Endodermal cell (in vitro differentiated cells): Measurements from ENCODE around the gene SNAP47. TPM values are rescaled to one million over a fixed set of nuclear protein-coding genes. Genes with fewer than 3 reads are reported as not detected.

Experiments
- DNase-seq: peaks from one replicate; pipeline ENCODE4 v3.0.0-alpha.2; 2017
- H3K27ac ChIP-seq: 2 replicates; pipeline ENCODE4 v1.5.1; 2013; ENCODE audit warnings: mild to moderate bottlenecking, low read depth, low read length, moderate library complexity
- H3K27me3 ChIP-seq: 2 replicates; pipeline ENCODE4 v1.6.1; 2013; ENCODE audit warnings: mild to moderate bottlenecking, low read length, moderate library complexity; ENCODE audit not compliant: insufficient read depth, control insufficient read depth, poor library complexity, severe bottlenecking
- H3K36me3 ChIP-seq: 2 replicates; pipeline ENCODE4 v1.7.0; 2013; ENCODE audit warnings: mild to moderate bottlenecking, low read length, moderate library complexity; ENCODE audit not compliant: control insufficient read depth, insufficient read depth
- H3K4me1 ChIP-seq: one replicate; pipeline ENCODE4 v1.7.0; 2013; ENCODE audit warnings: low read length; ENCODE audit not compliant: control insufficient read depth, insufficient read depth
- H3K4me3 ChIP-seq: 2 replicates; pipeline ENCODE4 v1.5.1; 2013; ENCODE audit warnings: mild to moderate bottlenecking, low read length, moderate library complexity
- H3K9ac ChIP-seq: 2 replicates; pipeline ENCODE4 v1.6.1; 2013; ENCODE audit warnings: mild to moderate bottlenecking, low read length, moderate library complexity; ENCODE audit not compliant: poor library complexity, severe bottlenecking; ENCODE audit errors: extremely low read depth
- H3K9me3 ChIP-seq: 2 replicates; pipeline ENCODE4 v1.6.1; 2013; ENCODE audit warnings: mild to moderate bottlenecking, low read length, moderate library complexity; ENCODE audit not compliant: control insufficient read depth
- H3K27ac Mint-ChIP-seq: 2 replicates; pipeline ENCODE4 v1.8.0; 2020; ENCODE audit warnings: mixed read lengths
- H3K27me3 Mint-ChIP-seq: 2 replicates; pipeline ENCODE4 v1.8.0; 2021; ENCODE audit warnings: mild to moderate bottlenecking, mixed read lengths; ENCODE audit not compliant: insufficient read depth
- H3K36me3 Mint-ChIP-seq: 2 replicates; pipeline ENCODE4 v1.8.0; 2020; ENCODE audit warnings: low read depth, mixed read lengths
- H3K4me1 Mint-ChIP-seq: 2 replicates; pipeline ENCODE4 v1.8.0; 2020; ENCODE audit warnings: mixed read lengths
- H3K4me3 Mint-ChIP-seq: 2 replicates; pipeline ENCODE4 v1.8.0; 2020; ENCODE audit warnings: mild to moderate bottlenecking, moderate library complexity, mixed read lengths
- H3K9me3 Mint-ChIP-seq: 2 replicates; pipeline ENCODE4 v1.8.0; 2020; ENCODE audit warnings: mild to moderate bottlenecking, mixed read lengths
- CTCF ChIP-seq: fragments of 200-600 bp; sonication (generic); conservative IDR thresholded peaks from 2 replicates; pipeline ENCODE4 v1.5.0; 2021; ENCODE audit warnings: antibody characterized with exemption, mild to moderate bottlenecking
- WGBS, 2 experiments: methylation state at CpG; one replicate each; pipeline versions ENCODE4 v1.1.5 to v1.1.7; 2013; ENCODE audit warnings: missing lambda C conversion rate in 2 of 2, mixed read lengths in 1 of 2; ENCODE audit not compliant: insufficient coverage in 1 of 2, insufficient read length in 1 of 2; 5-methylcytosine and 5-hydroxymethylcytosine counted together
- total RNA-seq, 2 donors: library from RNA; stranded (reverse); fragmentation: NEBNext Ultra II Directional in 1 of 2; extraction: Animal tissue kit (Norgen Biotek cat#: 25700) in 1 of 2; gene quantifications; 2 replicates in 1 of 2; 3 replicates in 1 of 2; pipeline ENCODE4 v1.2.1, GENCODE V29; 2021

Gene SNAP47
- total RNA-seq, 2 donors from 2014 or later = 42.5 to 46.6 TPM

- H3K36me3 ChIP-seq = peaks cover 56% of the 10 kb centered on the region
- no peaks in the 10 kb centered on the region for H3K27me3 ChIP-seq
- no peaks in the 10 kb centered on the region for H3K27me3 Mint-ChIP-seq
- H3K9me3 Mint-ChIP-seq = no peaks in the 10 kb centered on the region
- H3K27ac ChIP-seq = no peak overlapping the region
- no peaks in the 10 kb centered on the region for H3K9me3 ChIP-seq
- H3K4me3 ChIP-seq = no peak overlapping the region
- TF ChIP-seq CTCF = no peak
- no peak overlapping the region for H3K27ac Mint-ChIP-seq
- 96 to 100% methylated on average over 3 to 4 of the region's 4 CpGs for WGBS, 2 experiments
- H3K9ac ChIP-seq = no peak overlapping the region
- H3K4me1 Mint-ChIP-seq = no peaks in the 10 kb centered on the region
- peaks cover 42% of the 10 kb centered on the region for H3K36me3 Mint-ChIP-seq
- no peak for DNase-seq
- no peaks in the 10 kb centered on the region for H3K4me1 ChIP-seq
- H3K4me3 Mint-ChIP-seq = no peak overlapping the region
Measured at GRCh38 chr1:227754958-227755357, 19.7 kb downstream of the SNAP47 start.

GRCh38 chr1:227756172-227756959 lies 21.1 kb downstream of the SNAP47 start:
- DNase-seq = no peak
- WGBS, 2 experiments = 94% methylated on average over 9 to 13 of the region's 13 CpGs
- H3K9me3 Mint-ChIP-seq = no peaks in the 10 kb centered on the region

GRCh38 chr1:227757781-227758180 lies 22.5 kb downstream of the SNAP47 start:
- no peaks in the 10 kb centered on the region for H3K9me3 ChIP-seq
- WGBS, 2 experiments = 83 to 85% methylated on average over 2 of the region's 2 CpGs
- Mint-ChIP-seq H3K4me3 (no peak overlapping the region), H3K36me3 (peaks cover 41% of the 10 kb centered on the region), H3K27ac (peak overlapping the region; percentile 65), H3K27me3 (no peaks in the 10 kb centered on the region), H3K9me3 (no peaks in the 10 kb centered on the region), H3K4me1 (no peaks in the 10 kb centered on the region)
- no peak for TF ChIP-seq CTCF
- no peak overlapping the region for H3K4me3 ChIP-seq
- H3K27me3 ChIP-seq = no peaks in the 10 kb centered on the region
- H3K27ac ChIP-seq = no peak overlapping the region
- H3K36me3 ChIP-seq = peaks cover 65% of the 10 kb centered on the region
- no peak for DNase-seq
- H3K4me1 ChIP-seq = no peaks in the 10 kb centered on the region
- H3K9ac ChIP-seq = no peak overlapping the region

More at GRCh38 chr1:227756172-227756959, 21.1 kb downstream of the SNAP47 start:
- Histone ChIP-seq H3K4me3 (no peak overlapping the region), H3K36me3 (peaks cover 57% of the 10 kb centered on the region), H3K4me1 (no peaks in the 10 kb centered on the region), H3K9ac (no peak overlapping the region), H3K27me3 (no peaks in the 10 kb centered on the region), H3K27ac (no peak overlapping the region), H3K9me3 (no peaks in the 10 kb centered on the region)
- Mint-ChIP-seq H3K4me3 (no peak overlapping the region), H3K27me3 (no peaks in the 10 kb centered on the region), H3K36me3 (peaks cover 44% of the 10 kb centered on the region), H3K27ac (no peak overlapping the region), H3K4me1 (no peaks in the 10 kb centered on the region)
- TF ChIP-seq CTCF = no peak
